ENCODE measurements around the gene GHDC. TPM values are rescaled to one million over a fixed set of nuclear protein-coding genes. Genes with fewer than 3 reads are reported as not detected.

The GHDC gene
- total and polyA plus RNA-seq, 9 donors, result 9.2 to 40.1 (median 30.4) TPM

DNA sequence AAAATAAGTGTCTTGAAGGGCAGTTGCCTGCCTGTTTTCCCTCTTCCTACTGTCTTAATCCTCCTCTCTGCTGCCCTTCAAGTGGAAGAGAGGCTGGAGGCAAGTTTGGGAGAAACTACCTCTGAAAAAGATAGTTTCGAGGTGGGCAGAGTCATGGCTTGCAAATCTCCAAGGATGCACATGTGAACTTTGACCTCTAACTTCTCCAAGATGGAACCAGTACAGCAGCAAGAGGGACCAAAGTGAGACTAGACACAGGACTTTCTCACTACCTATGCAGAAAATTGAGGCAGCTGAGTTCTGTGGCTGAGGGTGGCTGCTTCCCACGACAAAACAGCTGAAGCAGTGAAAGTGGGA, 12.5 kb downstream of the GHDC start:
- Histone ChIP-seq H3K4me1 (ENCODE audit: insufficient read depth) (peaks cover 14% of the 10 kb centered on the region), H3K4me3 (no peak overlapping the region), H3K27ac (no peak overlapping the region), H3K9me3 (no peaks in the 10 kb centered on the region), H3K36me3 (no peaks in the 10 kb centered on the region), H3K27me3 (no peaks in the 10 kb centered on the region)
- intact Hi-C loops (cut with DNase I), result no loop called here
- no peak for TF ChIP-seq POLR2A (IDR thresholded peaks at IDR 0.05)
- TF ChIP-seq EP300 (IDR thresholded peaks at IDR 0.05), result no peak
- TF ChIP-seq, protein P1, sequence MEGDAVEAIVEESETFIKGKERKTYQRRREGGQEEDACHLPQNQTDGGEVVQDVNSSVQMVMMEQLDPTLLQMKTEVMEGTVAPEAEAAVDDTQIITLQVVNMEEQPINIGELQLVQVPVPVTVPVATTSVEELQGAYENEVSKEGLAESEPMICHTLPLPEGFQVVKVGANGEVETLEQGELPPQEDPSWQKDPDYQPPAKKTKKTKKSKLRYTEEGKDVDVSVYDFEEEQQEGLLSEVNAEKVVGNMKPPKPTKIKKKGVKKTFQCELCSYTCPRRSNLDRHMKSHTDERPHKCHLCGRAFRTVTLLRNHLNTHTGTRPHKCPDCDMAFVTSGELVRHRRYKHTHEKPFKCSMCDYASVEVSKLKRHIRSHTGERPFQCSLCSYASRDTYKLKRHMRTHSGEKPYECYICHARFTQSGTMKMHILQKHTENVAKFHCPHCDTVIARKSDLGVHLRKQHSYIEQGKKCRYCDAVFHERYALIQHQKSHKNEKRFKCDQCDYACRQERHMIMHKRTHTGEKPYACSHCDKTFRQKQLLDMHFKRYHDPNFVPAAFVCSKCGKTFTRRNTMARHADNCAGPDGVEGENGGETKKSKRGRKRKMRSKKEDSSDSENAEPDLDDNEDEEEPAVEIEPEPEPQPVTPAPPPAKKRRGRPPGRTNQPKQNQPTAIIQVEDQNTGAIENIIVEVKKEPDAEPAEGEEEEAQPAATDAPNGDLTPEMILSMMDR (IDR thresholded peaks at IDR 0.05), result no peak
- 78 to 83% (median 78%) methylated on average over 2 of the region's 2 CpGs for WGBS, 3 donors
- no peak for DNase-seq

DNA sequence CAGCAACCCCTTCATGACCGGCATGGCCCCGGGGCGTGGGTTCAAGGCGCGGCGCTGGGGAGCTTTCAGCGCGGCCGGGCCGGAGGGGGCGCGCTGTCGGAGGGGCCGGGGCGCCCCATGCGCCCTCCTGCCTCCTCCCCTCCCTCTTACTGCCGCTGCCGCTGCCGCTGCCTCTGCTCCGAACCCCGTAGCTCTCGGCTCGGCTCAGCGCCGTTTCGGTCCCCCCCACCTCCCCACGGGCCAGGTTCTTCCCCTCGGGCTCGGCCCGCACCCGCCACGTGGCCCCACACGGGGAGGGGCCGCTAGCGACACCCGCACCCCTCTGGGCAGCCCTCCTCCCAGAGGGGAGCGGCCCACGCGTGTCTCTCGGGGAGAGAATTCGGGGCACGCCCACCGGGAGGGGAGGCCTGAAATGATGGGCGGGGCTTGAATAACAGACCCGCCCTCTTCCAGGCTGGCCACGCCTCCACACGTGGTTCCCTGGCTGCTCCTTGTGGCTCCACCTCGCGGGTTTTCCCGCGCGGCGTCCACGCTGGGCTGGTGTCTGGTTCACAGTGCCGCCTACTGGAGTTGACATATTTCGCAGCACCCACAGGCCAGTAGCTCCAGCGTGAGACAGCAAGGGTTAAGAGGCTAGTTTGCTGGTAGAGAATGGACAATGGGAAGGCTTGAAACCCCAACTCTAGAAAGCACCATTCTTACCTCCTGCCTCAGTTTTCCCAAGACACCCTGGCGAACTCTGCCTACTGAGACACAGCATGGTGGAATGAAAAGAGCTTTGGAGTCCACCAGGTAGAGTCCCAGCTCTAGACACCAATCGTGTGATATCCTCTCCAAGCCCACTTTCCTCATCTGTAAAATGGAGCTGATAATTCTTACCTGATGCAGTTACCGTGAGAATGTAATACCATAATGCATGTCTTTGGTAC, 13.1 kb downstream of the GHDC start, which contains the start of gene KCNH4:
KCNH4 (minus strand) TSS at position 221 of the 929 bp plus-strand sequence; CDS start at position 24, 197 bp downstream.
- peaks cover 14% of the 10 kb centered on the region for H3K4me1 ChIP-seq (ENCODE audit: insufficient read depth)
- H3K9me3 ChIP-seq, result no peaks in the 10 kb centered on the region
- intact Hi-C loops (cut with DNase I), result no loop called here
- H3K27me3 ChIP-seq, result no peaks in the 10 kb centered on the region
- no peak within 1 kb of the TSS for H3K27ac ChIP-seq
- WGBS, 3 donors, result 3 to 9% (median 5%) methylated on average over 21 to 60 of the region's 60 CpGs
- H3K4me3 ChIP-seq, result peak within 1 kb of the TSS; percentile 19
- H3K36me3 ChIP-seq, result no peaks in the 10 kb centered on the region
- DNase-seq, result peak in 3 of 5 donors; percentile 49 to 70 (median 66)
- TF ChIP-seq EP300 (IDR thresholded peaks at IDR 0.05) (no peak), POLR2A (IDR thresholded peaks at IDR 0.05) (no peak)
- TF ChIP-seq, protein P1 (IDR thresholded peaks at IDR 0.05), result no peak

DNA sequence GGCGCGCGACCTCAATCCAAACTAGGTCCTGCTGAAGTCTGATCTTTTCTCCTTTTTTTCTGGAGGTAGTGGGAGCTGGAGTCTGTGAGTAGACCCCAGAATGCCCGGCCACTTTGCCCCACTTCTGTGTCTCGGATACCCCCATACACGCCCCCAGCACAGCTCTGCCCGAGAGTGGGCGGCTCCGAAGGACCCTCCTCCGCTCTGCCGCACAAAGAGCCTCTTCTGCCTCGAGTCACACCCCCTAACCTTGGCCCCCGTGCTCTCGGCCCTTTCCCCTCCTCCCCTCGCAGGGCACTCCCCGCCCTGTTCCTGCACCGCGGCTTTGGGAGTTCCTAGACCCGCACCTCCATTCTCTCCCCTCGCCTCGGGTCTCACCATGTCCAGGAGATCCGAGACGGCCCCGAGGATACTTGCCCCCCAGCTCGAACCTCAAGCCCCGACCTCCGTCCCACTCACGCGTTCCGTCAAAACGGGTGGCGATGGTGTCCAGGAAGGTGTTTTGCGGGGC, 13.8 kb downstream of the GHDC start:
- no peak for TF ChIP-seq EP300 (IDR thresholded peaks at IDR 0.05)
- Histone ChIP-seq H3K36me3 (no peaks in the 10 kb centered on the region), H3K9me3 (no peaks in the 10 kb centered on the region), H3K4me3 (peak overlapping the region; percentile 19), H3K27ac (no peak overlapping the region), H3K4me1 (ENCODE audit: insufficient read depth) (peaks cover 14% of the 10 kb centered on the region), H3K27me3 (no peaks in the 10 kb centered on the region)
- no peak for DNase-seq
- 1% methylated on average over 33 of the region's 33 CpGs for WGBS, 3 donors
- intact Hi-C loops (cut with DNase I), result no loop called here

DNA sequence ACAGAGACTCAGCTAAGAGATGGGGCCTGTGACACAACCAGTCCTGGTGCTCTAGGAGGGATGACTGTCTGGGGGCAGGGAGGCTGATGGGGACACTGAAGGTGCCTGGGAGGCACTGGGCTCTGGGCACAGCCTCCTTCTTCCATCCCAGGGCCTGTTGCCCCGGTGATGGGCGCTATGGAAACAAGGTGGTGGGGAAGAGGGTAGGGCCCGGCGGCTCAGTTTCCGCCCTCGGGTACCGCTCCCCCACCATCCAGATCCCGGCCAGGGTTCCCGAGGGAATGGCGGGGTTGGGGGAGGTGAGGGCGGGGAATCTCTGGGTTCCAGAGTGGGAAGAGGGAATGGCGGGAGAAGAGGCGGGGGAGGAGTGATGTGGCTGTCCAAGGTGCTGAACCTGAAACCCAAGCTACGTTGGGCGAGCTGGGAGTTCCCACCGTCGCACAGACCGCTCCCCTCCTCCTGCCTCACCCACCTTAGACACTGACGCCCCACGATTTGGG, 14.3 kb downstream of the GHDC start:
- Histone ChIP-seq H3K27ac (no peak overlapping the region), H3K27me3 (no peaks in the 10 kb centered on the region), H3K36me3 (no peaks in the 10 kb centered on the region), H3K4me3 (no peak overlapping the region), H3K4me1 (ENCODE audit: insufficient read depth) (peaks cover 14% of the 10 kb centered on the region), H3K9me3 (no peaks in the 10 kb centered on the region)
- TF ChIP-seq, protein P1 (IDR thresholded peaks at IDR 0.05), result no peak
- TF ChIP-seq EP300 (IDR thresholded peaks at IDR 0.05) (no peak), POLR2A (IDR thresholded peaks at IDR 0.05) (no peak)
- intact Hi-C loops (cut with DNase I), result no loop called here
- DNase-seq, result peak; percentile 47 to 72 (median 69)
- WGBS, 3 donors, result 9 to 13% (median 10%) methylated on average over 20 of the region's 20 CpGs
